Measurements from ENCODE around the gene DGCR8. TPM values are rescaled to one million over a fixed set of nuclear protein-coding genes. Genes with fewer than 3 reads are reported as not detected.

DGCR8 gene
- total RNA-seq, 6 experiments from 2014 or later = 11.4 to 27.2 (median 16.1) TPM

DNA sequence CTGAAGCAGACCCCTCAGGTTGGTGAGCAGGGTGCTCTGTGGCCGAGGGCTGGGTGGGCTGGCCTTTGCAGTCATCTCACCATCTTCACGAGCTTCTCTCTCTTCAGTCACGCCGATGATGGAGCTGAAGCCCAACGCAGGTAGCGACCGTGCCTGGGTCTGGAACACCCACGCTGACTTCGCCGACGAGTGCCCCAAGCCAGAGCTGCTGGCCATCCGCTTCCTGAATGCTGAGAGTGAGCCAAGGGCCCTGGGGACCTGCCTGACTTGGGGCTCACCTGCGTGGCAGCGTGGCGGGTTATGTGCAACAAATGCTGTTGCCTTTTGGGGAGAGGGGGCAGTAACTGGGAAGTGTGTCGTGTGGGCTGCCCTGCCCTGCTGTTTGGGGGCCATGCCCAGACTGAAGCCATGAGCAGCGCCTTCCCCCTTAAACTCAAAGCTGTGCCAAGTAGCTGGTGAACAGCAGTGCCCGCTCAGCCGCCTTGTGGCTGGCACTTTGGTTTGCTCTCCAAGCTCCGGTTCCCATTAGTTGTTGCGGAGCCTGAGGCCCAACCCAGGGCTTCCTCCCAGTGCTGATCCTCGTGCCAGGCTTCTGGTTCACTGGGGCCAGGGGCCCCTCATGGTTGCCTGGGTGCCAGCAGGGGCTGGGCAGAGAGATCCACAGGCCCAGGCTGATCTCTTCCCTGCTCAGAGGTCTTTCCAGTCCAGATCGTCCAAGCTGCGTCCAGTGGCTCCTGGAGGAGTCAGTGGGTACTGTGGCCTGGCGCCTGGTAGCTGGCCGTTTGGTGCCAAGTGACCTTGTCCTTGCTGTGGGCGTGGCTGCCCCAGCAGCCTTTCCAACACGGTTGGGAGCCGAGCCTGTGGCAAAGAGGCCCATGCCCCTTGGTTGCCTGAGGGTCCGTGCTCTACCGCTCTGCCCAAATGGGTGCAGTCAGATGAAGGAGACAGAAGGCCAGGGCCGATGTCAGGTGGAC is 45.4 kb downstream of the DGCR8 start:
- intact Hi-C loops (cut with DNase I) = no loop called here
- H3K36me3 ChIP-seq = peaks cover 0 to 19% (median 2%) of the 10 kb centered on the region in 4 donors

GRCh38 chr22:20126284-20127029 is 46.4 kb downstream of the DGCR8 start:
- Histone ChIP-seq H3K4me3 (no peak overlapping the region), H3K9me3 (no peaks in the 10 kb centered on the region), H3K27me3 (no peaks in the 10 kb centered on the region), H3K27ac (peak overlapping the region in 1 of 3 donors; percentile 86), H3K36me3 (peaks cover 0 to 10% (median 1%) of the 10 kb centered on the region in 4 donors), H3K4me1 (peaks cover 0 to 44% (median 23%) of the 10 kb centered on the region in 4 donors)
- intact Hi-C loops (cut with DNase I) = no loop called here
- ATAC-seq (no peak), DNase-seq (no peak)
- TF ChIP-seq CTCF (IDR thresholded peaks at IDR 0.05) = no peak
- no peak for TF ChIP-seq POLR2A (IDR thresholded peaks at IDR 0.05)
- 89% methylated on average over 13 of the region's 19 CpGs for WGBS (ENCODE audit: insufficient coverage, low coverage, low lambda C conversion rate, missing lambda C conversion rate)

More for the DNA sequence above, 45.4 kb downstream of the DGCR8 start:
- peak; percentile 74 to 91 (median 88) for DNase-seq
- Histone ChIP-seq H3K4me3 (no peak overlapping the region), H3K4me1 (peaks cover 0 to 44% (median 23%) of the 10 kb centered on the region in 4 donors), H3K27me3 (no peaks in the 10 kb centered on the region), H3K27ac (peak overlapping the region in 2 of 3 donors; percentile 66 to 86), H3K9me3 (no peaks in the 10 kb centered on the region)
- peak; percentile 75 to 83 (median 78) for ATAC-seq
- 74% methylated on average over 10 of the region's 32 CpGs for WGBS (ENCODE audit: insufficient coverage, low coverage, low lambda C conversion rate, missing lambda C conversion rate)
- TF ChIP-seq CTCF (IDR thresholded peaks at IDR 0.05) (peak in 3 of 4 donors; percentile 14 to 32 (median 25)), POLR2A (IDR thresholded peaks at IDR 0.05) (no peak)

DNA sequence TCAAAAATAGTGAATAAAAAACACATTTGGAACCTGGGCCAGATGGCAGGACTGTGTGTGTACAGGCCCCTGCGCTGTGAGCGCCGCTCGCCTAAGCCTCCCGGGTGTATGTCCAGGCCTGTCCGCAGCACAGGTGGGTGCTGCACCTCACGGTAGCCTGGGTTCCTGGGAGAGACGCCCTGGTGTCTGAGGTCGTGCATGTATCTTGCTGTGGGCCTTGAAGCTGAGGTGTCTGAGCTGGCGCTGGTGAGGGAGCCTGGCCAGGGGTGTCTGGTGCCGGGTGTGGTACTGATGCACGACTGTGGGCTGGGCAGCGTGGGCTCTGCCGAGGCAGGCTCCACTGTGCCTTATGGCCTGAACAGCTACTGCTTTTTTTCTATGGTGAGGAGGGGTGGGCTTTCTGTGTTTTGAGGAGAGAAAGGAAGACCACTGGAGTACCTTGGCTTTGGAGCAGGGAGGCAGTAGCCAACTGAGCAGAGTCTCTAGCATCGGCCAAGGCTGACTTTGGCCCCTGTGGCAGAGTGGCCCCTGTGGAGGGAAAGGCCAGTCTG is 47.4 kb downstream of the DGCR8 start:
- TF ChIP-seq POLR2A (IDR thresholded peaks at IDR 0.05) = no peak
- no peak for TF ChIP-seq CTCF (IDR thresholded peaks at IDR 0.05)
- Histone ChIP-seq H3K9me3 (no peaks in the 10 kb centered on the region), H3K27ac (no peak overlapping the region), H3K36me3 (peaks cover 0 to under 1% (median under 1%) of the 10 kb centered on the region in 4 donors), H3K27me3 (no peaks in the 10 kb centered on the region), H3K4me1 (peaks cover 0 to 45% (median 23%) of the 10 kb centered on the region in 4 donors), H3K4me3 (no peak overlapping the region)
- no peak for ATAC-seq
- no peak for DNase-seq
- WGBS (ENCODE audit: insufficient coverage, low coverage, low lambda C conversion rate, missing lambda C conversion rate) = no CpG with 5 or more reads among the region's 15 CpGs
- intact Hi-C loops (cut with DNase I) = no loop called here

- H3K36me3 ChIP-seq = no peaks in the 10 kb centered on the region
- peaks cover 0 to 52% (median 26%) of the 10 kb centered on the region in 4 donors for H3K4me1 ChIP-seq
- H3K4me3 ChIP-seq = no peak overlapping the region
- no peaks in the 10 kb centered on the region for H3K9me3 ChIP-seq
- no peak for DNase-seq
- intact Hi-C loops (cut with DNase I) = no loop called here
- no peak for TF ChIP-seq POLR2A (IDR thresholded peaks at IDR 0.05)
- no peak for TF ChIP-seq CTCF (IDR thresholded peaks at IDR 0.05)
- no peaks in the 10 kb centered on the region for H3K27me3 ChIP-seq
- no peak for ATAC-seq
- WGBS (ENCODE audit: insufficient coverage, low coverage, low lambda C conversion rate, missing lambda C conversion rate) = 82% methylated on average over 6 of the region's 17 CpGs
- peak overlapping the region in 2 of 3 donors; percentile 39 to 58 for H3K27ac ChIP-seq
These were observed 48.0 kb downstream of the DGCR8 start for GRCh38 chr22:20127869-20128618.

All from right lobe of liver (tissue), 6 donors.